Measurements from ENCODE around the gene PSRC1. TPM values are rescaled to one million over a fixed set of nuclear protein-coding genes. Genes with fewer than 3 reads are reported as not detected.

PSRC1 gene
- total and polyA plus RNA-seq, 2 experiments from 2014 or later = 15.3 to 15.6 TPM

- no peaks in the 10 kb centered on the region for H3K9me3 ChIP-seq (ENCODE audit: low read depth)
- no peaks in the 10 kb centered on the region for H3K9me2 ChIP-seq (ENCODE audit: insufficient read depth)
- H3K27me3 ChIP-seq (replicated peaks; ENCODE audit: insufficient read depth) = no peaks in the 10 kb centered on the region
- H4K20me1 ChIP-seq (ENCODE audit: insufficient read depth) = no peaks in the 10 kb centered on the region
- no peak overlapping the region for H3K9ac ChIP-seq
- DNase-seq = peak; percentile 45
- no peaks in the 10 kb centered on the region for H3F3A ChIP-seq (ENCODE audit: insufficient read depth)
- TF ChIP-seq EZH2phosphoT487 (IDR thresholded peaks at IDR 0.05; ENCODE audit: insufficient read depth, low read depth) = no peak
- no peak for TF ChIP-seq EZH2 (IDR thresholded peaks at IDR 0.05; ENCODE audit: insufficient read depth, poor library complexity, severe bottlenecking)
- peak overlapping the region; percentile 66; the same call in 1 of the 2 replicates for H2AFZ ChIP-seq
- H3K4me2 ChIP-seq (ENCODE audit: unreplicated experiment) = peak overlapping the region; percentile 76
- H3K27ac ChIP-seq = no peak overlapping the region
- H3K4me1 ChIP-seq (ENCODE audit: insufficient read depth) = no peaks in the 10 kb centered on the region; the same call in 1 of the 2 replicates
- H3K4me3 ChIP-seq = peak overlapping the region; percentile 74
- in situ Hi-C loops (cut with MboI) = no loop called here
- H3K36me3 ChIP-seq (ENCODE audit: low read depth) = no peaks in the 10 kb centered on the region
- H3K79me2 ChIP-seq (ENCODE audit: insufficient read depth) = no peaks in the 10 kb centered on the region
- WGBS, 2 experiments (ENCODE audit: low coverage in 1 of 2, low lambda C conversion rate in 2 of 2, missing lambda C conversion rate in 2 of 2) = 3 to 6% methylated on average over 21 to 26 of the region's 80 CpGs
Observed at GRCh38 chr1:109249654-109250401, 33.1 kb downstream of the PSRC1 start.

DNA sequence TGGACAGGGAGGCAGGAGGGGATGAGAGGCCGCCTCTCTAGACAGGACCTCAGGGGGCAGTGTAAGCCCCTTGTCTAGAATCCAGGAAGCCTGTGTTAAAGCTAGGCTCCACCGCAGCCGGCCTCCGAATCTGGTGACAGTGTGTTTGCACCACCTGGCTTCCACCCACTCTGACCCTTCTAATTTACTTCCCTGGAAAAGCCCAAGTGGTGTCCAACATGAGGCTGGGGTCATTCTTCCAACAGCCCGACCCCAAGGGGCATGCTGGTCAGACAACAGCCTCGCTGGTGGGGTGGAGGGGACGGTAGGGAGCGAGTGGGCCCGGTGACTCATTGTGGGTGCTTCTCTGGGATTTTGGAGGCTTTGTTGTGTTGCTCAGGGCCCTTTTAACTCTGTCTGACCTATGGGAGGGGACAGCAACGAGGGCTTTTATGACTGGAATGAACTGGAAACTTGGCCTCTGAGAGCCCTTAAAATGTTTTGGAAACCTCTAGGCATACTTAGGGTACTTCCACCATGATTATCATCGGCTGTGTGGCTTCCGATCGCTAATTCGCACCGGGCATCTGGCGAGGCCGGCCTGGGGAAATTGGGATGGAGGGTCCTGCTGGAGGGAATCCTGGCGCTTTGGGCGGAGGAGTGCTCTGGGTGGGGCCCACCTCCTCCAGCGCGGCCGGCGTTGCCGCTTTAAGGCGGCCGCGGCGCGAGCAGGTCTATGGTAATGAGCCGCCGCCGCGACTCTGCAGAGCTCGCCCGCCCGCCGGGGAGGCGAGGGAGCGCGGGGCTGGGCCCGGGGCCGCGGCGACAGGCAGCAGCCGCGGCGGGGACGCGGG is 33.9 kb downstream of the PSRC1 start, which contains the start of gene CELSR2:
TSS of gene CELSR2 (plus strand) at position 743 of the 833 bp plus-strand sequence. CDS start 541 bp downstream, outside the sequence.
- TF ChIP-seq EZH2 (IDR thresholded peaks at IDR 0.05; ENCODE audit: insufficient read depth, poor library complexity, severe bottlenecking) = no peak
- no peak for TF ChIP-seq EZH2phosphoT487 (IDR thresholded peaks at IDR 0.05; ENCODE audit: insufficient read depth, low read depth)
- H3K9ac ChIP-seq = no peak within 1 kb of the TSS
- H2AFZ ChIP-seq = peak within 1 kb of the TSS; percentile 66
- H3K4me2 ChIP-seq (ENCODE audit: unreplicated experiment) = peak within 1 kb of the TSS; percentile 76
- H3K4me3 ChIP-seq = peak within 1 kb of the TSS; percentile 74
- no peaks in the 10 kb centered on the region for H3F3A ChIP-seq (ENCODE audit: insufficient read depth)
- in situ Hi-C loops (cut with MboI) = no loop called here
- H4K20me1 ChIP-seq (ENCODE audit: insufficient read depth) = no peaks in the 10 kb centered on the region
- 16 to 17% methylated on average over 37 to 39 of the region's 49 CpGs for WGBS, 2 experiments (ENCODE audit: low coverage in 1 of 2, low lambda C conversion rate in 2 of 2, missing lambda C conversion rate in 2 of 2)
- no peaks in the 10 kb centered on the region for H3K9me2 ChIP-seq (ENCODE audit: insufficient read depth)
- H3K36me3 ChIP-seq (ENCODE audit: low read depth) = no peaks in the 10 kb centered on the region
- H3K4me1 ChIP-seq (ENCODE audit: insufficient read depth) = no peaks in the 10 kb centered on the region; the same call in 1 of the 2 replicates
- peak; percentile 84 for DNase-seq
- H3K27me3 ChIP-seq (replicated peaks; ENCODE audit: insufficient read depth) = no peaks in the 10 kb centered on the region
- H3K79me2 ChIP-seq (ENCODE audit: insufficient read depth) = no peaks in the 10 kb centered on the region
- no peaks in the 10 kb centered on the region for H3K9me3 ChIP-seq (ENCODE audit: low read depth)
- H3K27ac ChIP-seq = no peak within 1 kb of the TSS

DNA sequence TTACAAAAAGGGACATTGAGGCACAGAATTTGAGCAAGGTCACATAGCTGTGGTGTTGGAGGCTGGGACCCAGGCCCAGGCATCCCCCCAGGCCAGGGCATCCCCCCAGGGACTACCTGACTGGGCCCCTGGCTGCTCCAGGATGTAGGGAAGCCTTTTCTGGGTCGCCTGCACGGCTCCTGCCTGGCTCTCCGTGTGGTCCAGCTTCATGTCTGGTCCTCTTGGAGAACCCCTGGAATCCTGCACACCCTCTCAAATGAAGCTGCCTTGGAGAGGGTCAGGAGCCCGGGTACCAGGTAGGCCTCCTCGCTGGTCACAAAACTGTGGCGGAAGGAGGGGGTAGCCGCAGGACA is 34.5 kb downstream of the PSRC1 start:
- Histone ChIP-seq H3K27ac (no peak overlapping the region), H3K4me2 (ENCODE audit: unreplicated experiment) (no peak overlapping the region), H3K36me3 (ENCODE audit: low read depth) (no peaks in the 10 kb centered on the region), H4K20me1 (ENCODE audit: insufficient read depth) (no peaks in the 10 kb centered on the region), H2AFZ (no peak overlapping the region), H3K27me3 (replicated peaks; ENCODE audit: insufficient read depth) (no peaks in the 10 kb centered on the region), H3K9ac (no peak overlapping the region), H3K9me3 (ENCODE audit: low read depth) (no peaks in the 10 kb centered on the region), H3K79me2 (ENCODE audit: insufficient read depth) (no peaks in the 10 kb centered on the region), H3K9me2 (ENCODE audit: insufficient read depth) (no peaks in the 10 kb centered on the region), H3F3A (ENCODE audit: insufficient read depth) (no peaks in the 10 kb centered on the region), H3K4me3 (no peak overlapping the region), H3K4me1 (ENCODE audit: insufficient read depth) (no peaks in the 10 kb centered on the region)
- no peak for TF ChIP-seq EZH2 (IDR thresholded peaks at IDR 0.05; ENCODE audit: insufficient read depth, poor library complexity, severe bottlenecking)
- TF ChIP-seq EZH2phosphoT487 (IDR thresholded peaks at IDR 0.05; ENCODE audit: insufficient read depth, low read depth) = no peak
- 84 to 92% methylated on average over 7 of the region's 7 CpGs for WGBS, 2 experiments (ENCODE audit: low coverage in 1 of 2, low lambda C conversion rate in 2 of 2, missing lambda C conversion rate in 2 of 2)
- in situ Hi-C loops (cut with MboI) = no loop called here
- DNase-seq = no peak

GRCh38 chr1:109247401-109248365 is 35.3 kb downstream of the PSRC1 start:
- Histone ChIP-seq H4K20me1 (ENCODE audit: insufficient read depth) (no peaks in the 10 kb centered on the region), H3K9ac (no peak overlapping the region), H3K27me3 (replicated peaks; ENCODE audit: insufficient read depth) (no peaks in the 10 kb centered on the region), H3K27ac (no peak overlapping the region), H3K79me2 (ENCODE audit: insufficient read depth) (no peaks in the 10 kb centered on the region), H3K4me1 (ENCODE audit: insufficient read depth) (no peaks in the 10 kb centered on the region), H3K9me3 (ENCODE audit: low read depth) (no peaks in the 10 kb centered on the region), H2AFZ (no peak overlapping the region), H3K9me2 (ENCODE audit: insufficient read depth) (no peaks in the 10 kb centered on the region), H3F3A (ENCODE audit: insufficient read depth) (no peaks in the 10 kb centered on the region), H3K36me3 (ENCODE audit: low read depth) (no peaks in the 10 kb centered on the region), H3K4me3 (no peak overlapping the region), H3K4me2 (ENCODE audit: unreplicated experiment) (no peak overlapping the region)
- TF ChIP-seq EZH2 (IDR thresholded peaks at IDR 0.05; ENCODE audit: insufficient read depth, poor library complexity, severe bottlenecking) (no peak), EZH2phosphoT487 (IDR thresholded peaks at IDR 0.05; ENCODE audit: insufficient read depth, low read depth) (no peak)
- in situ Hi-C loops (cut with MboI) = no loop called here
- DNase-seq = no peak
- WGBS, 2 experiments (ENCODE audit: low coverage in 1 of 2, low lambda C conversion rate in 2 of 2, missing lambda C conversion rate in 2 of 2) = 89 to 90% methylated on average over 8 of the region's 8 CpGs
